GM13976 (cell line): ENCODE data around the gene NCMAP.
"Not testable (repeated sequence)": the region's sequence is repeated elsewhere in the genome, so short reads cannot be mapped to it uniquely, and the experiment has no call there.

Source experiments
- DNase-seq: peaks from one replicate; pipeline ENCODE4 v3.0.0; 2012; ENCODE audit warnings: low spot score
- CTCF ChIP-seq: IDR thresholded peaks from 2 replicates; pipeline ENCODE4 v1.5.1; 2012; ENCODE audit warnings: borderline replicate concordance, mild to moderate bottlenecking; ENCODE audit not compliant: insufficient read depth; ENCODE audit errors: extremely low read depth, missing control alignments, control extremely low read depth
- in situ Hi-C: fragments of 300-500 bp; cut with MboI; formaldehyde crosslinking; loops from one replicate; pipeline ENCODE4 v1.12.0; 2022; ENCODE audit warnings: low sequenced_read_pairs, mixed read lengths, inconsistent platforms; ENCODE audit not compliant: unreplicated experiment

Gene NCMAP

GRCh38 chr1:24516506-24516905 is 39.4 kb upstream of the NCMAP start:
- DNase-seq = no peak
- no peak for TF ChIP-seq CTCF

GRCh38 chr1:24517898-24518297 is 38.0 kb upstream of the NCMAP start:
- in situ Hi-C loops = no loop called here
- no peak for DNase-seq
- no peak for TF ChIP-seq CTCF

More at GRCh38 chr1:24516506-24516905, 39.4 kb upstream of the NCMAP start:
- in situ Hi-C loops = no loop called here

GRCh38 chr1:24520282-24520681 is 35.6 kb upstream of the NCMAP start:
- DNase-seq, in situ Hi-C loops: not testable (repeated sequence)

- in situ Hi-C loops = no loop called here
- DNase-seq = no peak
- no peak for TF ChIP-seq CTCF
These were observed 30.3 kb upstream of the NCMAP start for GRCh38 chr1:24525606-24526005.

GRCh38 chr1:24526045-24526444 is 29.8 kb upstream of the NCMAP start:
- in situ Hi-C loops = no loop called here
- TF ChIP-seq CTCF = no peak

GRCh38 chr1:24526940-24527542 is 28.8 kb upstream of the NCMAP start:
- DNase-seq = peak; percentile 38
- in situ Hi-C loops = no loop called here

More at GRCh38 chr1:24526045-24526444, 29.8 kb upstream of the NCMAP start:
- DNase-seq = no peak

More at GRCh38 chr1:24526940-24527542, 28.8 kb upstream of the NCMAP start:
- TF ChIP-seq CTCF = peak; percentile 14
